CD4-positive, alpha-beta T cell (primary cell): Measurements from ENCODE around the gene BLTP3B. TPM values are rescaled to one million over a fixed set of nuclear protein-coding genes. Genes with fewer than 3 reads are reported as not detected.

Experiments
- ATAC-seq: fragments of 200-7000 bp; cut with Tn5 transposase; one replicate; pipeline ENCODE4 v1.10.0; 2022; ENCODE audit warnings: mild to moderate bottlenecking; ENCODE audit not compliant: poor library complexity
- CTCF ChIA-PET: fragments of 350-600 bp; sonication (Branson Sonifier 250); formaldehyde crosslinking; loops from one replicate; lab custom pipeline; 2021; ENCODE audit warnings: antibody characterized with exemption, inconsistent platforms; lab: Charles Lee
- POLR2A ChIA-PET: fragments of 350-600 bp; sonication (Branson Sonifier 250); formaldehyde crosslinking; loops from one replicate; lab custom pipeline; 2021; ENCODE audit warnings: antibody characterized with exemption, inconsistent platforms; lab: Charles Lee
- DNase-seq, 14 experiments: peaks; one replicate each; pipeline ENCODE4 v3.0.0-alpha.2; 2013 to 2020; ENCODE audit warnings: mixed read lengths in 2 of 14
- H3K27ac ChIP-seq, 2 donors: one replicate each; pipeline versions ENCODE4 v1.5.1 to v1.7.0; 2013; ENCODE audit warnings: low read length in 2 of 2, low read depth in 1 of 2, mild to moderate bottlenecking in 1 of 2
- H3K27me3 ChIP-seq, 2 experiments: 1 replicate in 1 of 2; 2 replicates in 1 of 2; pipeline versions ENCODE4 v1.6.1 to v1.7.0; 2013; ENCODE audit warnings: low read length in 2 of 2, control low read depth in 1 of 2, mild to moderate bottlenecking in 1 of 2, moderate library complexity in 1 of 2; ENCODE audit not compliant: insufficient read depth in 2 of 2, control insufficient read depth in 1 of 2
- H3K36me3 ChIP-seq: one replicate; pipeline ENCODE4 v1.6.1; 2013; ENCODE audit warnings: low read length, control low read depth; ENCODE audit not compliant: insufficient read depth
- H3K4me1 ChIP-seq: one replicate; pipeline ENCODE4 v1.6.1; 2013; ENCODE audit warnings: low read length, control low read depth; ENCODE audit not compliant: insufficient read depth
- H3K4me3 ChIP-seq: one replicate; pipeline ENCODE4 v1.5.1; 2013; ENCODE audit warnings: mild to moderate bottlenecking, low read length, moderate library complexity
- H3K9me3 ChIP-seq, 2 experiments: 1 replicate in 1 of 2; 2 replicates in 1 of 2; pipeline versions ENCODE4 v1.6.1 to v1.7.0; 2013; ENCODE audit warnings: low read length in 2 of 2, mild to moderate bottlenecking in 2 of 2, control low read depth in 1 of 2, moderate library complexity in 1 of 2; ENCODE audit not compliant: control insufficient read depth in 1 of 2, insufficient read depth in 1 of 2
- H3K27ac Mint-ChIP-seq: one replicate; pipeline ENCODE4 v1.8.0; 2020; ENCODE audit warnings: mixed read lengths
- H3K27me3 Mint-ChIP-seq: one replicate; pipeline ENCODE4 v1.8.0; 2021; ENCODE audit warnings: mixed read lengths
- H3K36me3 Mint-ChIP-seq: one replicate; pipeline ENCODE4 v1.8.0; 2021; ENCODE audit warnings: low read depth, mixed read lengths
- H3K4me1 Mint-ChIP-seq: one replicate; pipeline ENCODE4 v1.8.0; 2021; ENCODE audit warnings: low read depth, mixed read lengths
- H3K4me3 Mint-ChIP-seq: one replicate; pipeline ENCODE4 v1.8.0; 2020; ENCODE audit warnings: mild to moderate bottlenecking, mixed read lengths
- H3K9me3 Mint-ChIP-seq: one replicate; pipeline ENCODE4 v1.8.0; 2020; ENCODE audit warnings: mixed read lengths
- CTCF ChIP-seq: fragments of 200-600 bp; IDR thresholded peaks from one replicate; pipeline ENCODE4 v1.8.0; 2022; ENCODE audit warnings: antibody characterized with exemption, mild to moderate bottlenecking
- intact Hi-C, 2 experiments: fragments of 100-400 bp; cut with DNase I in 1 of 2; cut with micrococcal nuclease in 1 of 2; formaldehyde crosslinking; loops; one replicate each; pipeline versions ENCODE4 v1.15.1 to v1.9.0; 2023 to 2025; cut with DNase I, micrococcal nuclease
- total RNA-seq, 174 experiments: library from RNA in 2 of 174; stranded (reverse) in 2 of 174; gene quantifications; one replicate each; pipeline ENCODE4 v1.2.3 and lab custom pipeline; 2021 to 2026

The BLTP3B gene
- total RNA-seq, 2 experiments from 2014 or later: 23.0 to 23.4 TPM

GRCh38 chr12:100153131-100153530, 10.5 kb upstream of the BLTP3B start:
- Histone ChIP-seq H3K4me3 (no peak overlapping the region), H3K9me3 (no peaks in the 10 kb centered on the region), H3K36me3 (no peaks in the 10 kb centered on the region), H3K27ac (no peak overlapping the region), H3K27me3 (no peaks in the 10 kb centered on the region), H3K4me1 (peaks cover 6% of the 10 kb centered on the region)
- H3K4me1 Mint-ChIP-seq: peaks cover 4% of the 10 kb centered on the region
- H3K27ac Mint-ChIP-seq: no peak overlapping the region
- POLR2A ChIA-PET: no interaction called here
- ATAC-seq: no peak
- H3K9me3 Mint-ChIP-seq: no peaks in the 10 kb centered on the region
- no peak for DNase-seq
- TF ChIP-seq CTCF: no peak
- H3K36me3 Mint-ChIP-seq: no peaks in the 10 kb centered on the region
- CTCF ChIA-PET: no interaction called here
- H3K27me3 Mint-ChIP-seq: no peaks in the 10 kb centered on the region
- no peak overlapping the region for H3K4me3 Mint-ChIP-seq
- intact Hi-C loops: loop anchor here in 1 of 2 experiments (10.0 kb wide), 1 partner anchor 402 kb away; no protein-coding TSS in a partner anchor

- POLR2A ChIA-PET: no interaction called here
- no peaks in the 10 kb centered on the region for H3K9me3 Mint-ChIP-seq
- Histone ChIP-seq H3K27me3 (no peaks in the 10 kb centered on the region), H3K27ac (no peak overlapping the region), H3K4me3 (no peak overlapping the region), H3K4me1 (peaks cover 6% of the 10 kb centered on the region), H3K36me3 (no peaks in the 10 kb centered on the region), H3K9me3 (no peaks in the 10 kb centered on the region)
- H3K4me1 Mint-ChIP-seq: peaks cover 4% of the 10 kb centered on the region
- no peak overlapping the region for H3K27ac Mint-ChIP-seq
- no peaks in the 10 kb centered on the region for H3K36me3 Mint-ChIP-seq
- DNase-seq (no peak), ATAC-seq (no peak)
- no peak overlapping the region for H3K4me3 Mint-ChIP-seq
- CTCF ChIA-PET: interaction anchor here (0.6 kb wide), 1 partner anchor 109 kb away, joined by 4 read pairs; no protein-coding TSS in a partner anchor
- TF ChIP-seq CTCF: no peak
- intact Hi-C loops: loop anchor here in 1 of 2 experiments (10.0 kb wide), 1 partner anchor 403 kb away; no protein-coding TSS in a partner anchor
- no peaks in the 10 kb centered on the region for H3K27me3 Mint-ChIP-seq
Measured at GRCh38 chr12:100151769-100152168, 9.1 kb upstream of the BLTP3B start.

- no peak for TF ChIP-seq CTCF
- Histone ChIP-seq H3K4me1 (peaks cover 13% of the 10 kb centered on the region), H3K27me3 (no peaks in the 10 kb centered on the region), H3K36me3 (no peaks in the 10 kb centered on the region), H3K27ac (no peak overlapping the region), H3K4me3 (no peak overlapping the region), H3K9me3 (no peaks in the 10 kb centered on the region)
- Mint-ChIP-seq H3K36me3 (peaks cover 6% of the 10 kb centered on the region), H3K4me1 (peaks cover 18% of the 10 kb centered on the region), H3K27ac (no peak overlapping the region), H3K9me3 (no peaks in the 10 kb centered on the region), H3K27me3 (no peaks in the 10 kb centered on the region), H3K4me3 (no peak overlapping the region)
- ATAC-seq (no peak), DNase-seq (no peak)
- intact Hi-C loops: loop anchor here in 1 of 2 experiments (5.0 to 10.0 kb wide), 2 partner anchors 1131 to 1631 kb away; partner anchors contain the start of gene TMPO
- CTCF ChIA-PET: interaction anchor here (3.2 kb wide), 1 partner anchor 8 kb away, joined by 9 read pairs; no protein-coding TSS in a partner anchor
- POLR2A ChIA-PET: interaction anchor here (1.1 kb wide), 1 partner anchor 9 kb away, joined by 3 read pairs; no protein-coding TSS in a partner anchor
Measured at GRCh38 chr12:100146252-100146651, 3.6 kb upstream of the BLTP3B start.
